Vagina (tissue), 2 donors: ENCODE data around the gene ZBTB7C. TPM values are rescaled to one million over a fixed set of nuclear protein-coding genes. Genes with fewer than 3 reads are reported as not detected.

ENCODE experiments used
- DNase-seq, 2 donors: peaks; one replicate each; pipeline ENCODE4 v3.0.0-alpha.2; 2017; ENCODE audit errors: extremely low spot score in 2 of 2
- H3K27ac ChIP-seq: fragments of 200-600 bp; sonication (generic); one replicate; pipeline ENCODE4 v1.5.1; 2019
- H3K27me3 ChIP-seq: fragments of 200-600 bp; sonication (generic); one replicate; pipeline ENCODE4 v1.5.1; 2019
- H3K36me3 ChIP-seq, 2 donors: fragments of 200-600 bp; sonication (generic); one replicate each; pipeline ENCODE4 v1.5.1; 2017 to 2019
- H3K4me1 ChIP-seq: fragments of 200-600 bp; sonication (generic); one replicate; pipeline ENCODE4 v1.5.1; 2019
- H3K4me3 ChIP-seq, 2 donors: fragments of 200-600 bp; sonication (generic); 1 replicate in 1 of 2; 2 replicates in 1 of 2; pipeline ENCODE4 v1.5.1; 2016 to 2019
- H3K9me3 ChIP-seq: fragments of 200-600 bp; sonication (generic); one replicate; pipeline ENCODE4 v1.5.1; 2019
- POLR2A ChIP-seq, 2 donors: fragments of 450-650 bp; IDR thresholded peaks; one replicate each; pipeline ENCODE4 v1.6.1; 2017; ENCODE audit warnings: antibody characterized with exemption in 2 of 2, mild to moderate bottlenecking in 2 of 2, moderate library complexity in 2 of 2
- POLR2AphosphoS5 ChIP-seq, 2 donors: sonication (generic); formaldehyde crosslinking; IDR thresholded peaks; one replicate each; pipeline ENCODE4 v1.9.0; 2017; ENCODE audit warnings: antibody characterized with exemption in 2 of 2, mild to moderate bottlenecking in 2 of 2, low read depth in 1 of 2; ENCODE audit not compliant: insufficient read depth in 1 of 2
- intact Hi-C: fragments of 100-400 bp; cut with DNase I; formaldehyde crosslinking; loops from one replicate; pipeline ENCODE4 v1.15.1; 2023
- total RNA-seq: library from RNA; depleted of rRNA; stranded (reverse); fragments of >200 nt; gene quantifications from one replicate; pipeline ENCODE4 v1.2.3, GENCODE V29; 2016
- TF ChIP-seq, protein P1 (sequence below), 3 experiments: fragments of 450-650 bp in 2 of 3; fragments of 200-600 bp in 1 of 3; sonication (generic) in 1 of 3; IDR thresholded peaks; one replicate each; pipeline ENCODE4 v1.5.1; 2017 to 2019; ENCODE audit warnings: antibody characterized with exemption in 3 of 3, mild to moderate bottlenecking in 2 of 3, moderate library complexity in 2 of 3

Gene ZBTB7C
- total RNA-seq, 1 donor from 2014 or later: 40.5 TPM

DNA sequence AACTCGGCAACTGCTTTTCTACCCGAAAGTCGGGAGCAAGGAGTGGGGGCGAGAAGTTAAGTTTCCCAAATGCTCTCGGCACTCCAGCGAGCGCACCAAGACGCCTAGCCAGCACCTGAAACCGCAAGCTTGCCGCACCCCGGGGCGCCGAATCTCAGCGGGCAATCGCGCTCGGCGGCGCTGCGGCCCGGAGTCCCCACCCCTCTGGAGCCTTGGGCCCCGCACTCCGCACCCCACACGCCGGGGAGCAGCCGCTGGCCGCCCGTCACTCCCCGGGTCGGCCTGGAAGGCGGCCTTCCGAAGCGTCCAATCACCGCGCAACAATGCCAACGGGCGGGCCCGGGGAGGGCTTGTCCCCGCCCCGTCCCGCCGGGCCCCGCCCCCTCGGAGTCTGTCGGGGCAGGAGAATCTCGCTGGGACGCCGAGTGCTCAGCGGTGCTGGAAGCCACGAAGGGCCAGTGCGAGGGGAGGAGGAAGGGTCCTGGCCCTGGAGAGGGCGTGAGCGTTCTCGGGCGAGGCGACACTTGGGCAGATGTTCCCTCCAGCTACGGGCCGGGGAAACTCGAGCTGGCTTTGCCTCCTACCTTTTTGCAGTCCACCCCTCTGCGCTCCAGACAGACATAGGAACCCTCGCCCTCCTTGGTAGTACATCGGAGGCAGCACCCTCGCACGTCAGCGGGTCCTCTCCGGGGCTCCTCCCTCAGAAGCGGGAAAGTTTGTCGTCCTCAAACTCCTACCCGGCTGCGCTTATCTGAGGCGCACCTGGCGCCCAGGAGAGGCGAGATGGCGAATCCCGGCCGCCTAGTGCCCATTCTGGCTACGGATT, 1.1 kb upstream of the ZBTB7C start:
- no peaks in the 10 kb centered on the region for H3K9me3 ChIP-seq
- TF ChIP-seq POLR2AphosphoS5 (IDR thresholded peaks at IDR 0.05; ENCODE audit: insufficient read depth in 1 of 2, low read depth in 1 of 2) (peak; percentile 30 to 72), POLR2A (IDR thresholded peaks at IDR 0.05) (peak in 1 of 2 donors; percentile 35)
- TF ChIP-seq, protein P1, sequence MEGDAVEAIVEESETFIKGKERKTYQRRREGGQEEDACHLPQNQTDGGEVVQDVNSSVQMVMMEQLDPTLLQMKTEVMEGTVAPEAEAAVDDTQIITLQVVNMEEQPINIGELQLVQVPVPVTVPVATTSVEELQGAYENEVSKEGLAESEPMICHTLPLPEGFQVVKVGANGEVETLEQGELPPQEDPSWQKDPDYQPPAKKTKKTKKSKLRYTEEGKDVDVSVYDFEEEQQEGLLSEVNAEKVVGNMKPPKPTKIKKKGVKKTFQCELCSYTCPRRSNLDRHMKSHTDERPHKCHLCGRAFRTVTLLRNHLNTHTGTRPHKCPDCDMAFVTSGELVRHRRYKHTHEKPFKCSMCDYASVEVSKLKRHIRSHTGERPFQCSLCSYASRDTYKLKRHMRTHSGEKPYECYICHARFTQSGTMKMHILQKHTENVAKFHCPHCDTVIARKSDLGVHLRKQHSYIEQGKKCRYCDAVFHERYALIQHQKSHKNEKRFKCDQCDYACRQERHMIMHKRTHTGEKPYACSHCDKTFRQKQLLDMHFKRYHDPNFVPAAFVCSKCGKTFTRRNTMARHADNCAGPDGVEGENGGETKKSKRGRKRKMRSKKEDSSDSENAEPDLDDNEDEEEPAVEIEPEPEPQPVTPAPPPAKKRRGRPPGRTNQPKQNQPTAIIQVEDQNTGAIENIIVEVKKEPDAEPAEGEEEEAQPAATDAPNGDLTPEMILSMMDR (IDR thresholded peaks at IDR 0.05): no peak
- no peaks in the 10 kb centered on the region for H3K36me3 ChIP-seq
- no peaks in the 10 kb centered on the region for H3K27me3 ChIP-seq
- H3K4me1 ChIP-seq: peaks cover 8% of the 10 kb centered on the region
- no peak for DNase-seq
- H3K4me3 ChIP-seq: peak overlapping the region; percentile 79 to 81
- intact Hi-C loops: loop anchor here (1.0 kb wide), 1 partner anchor 31 kb away; no protein-coding TSS in a partner anchor
- peak overlapping the region; percentile 77 for H3K27ac ChIP-seq

- Histone ChIP-seq H3K27ac (peak overlapping the region; percentile 77), H3K27me3 (no peaks in the 10 kb centered on the region), H3K9me3 (no peaks in the 10 kb centered on the region), H3K4me3 (peak overlapping the region; percentile 79 to 81), H3K4me1 (peaks cover 8% of the 10 kb centered on the region), H3K36me3 (no peaks in the 10 kb centered on the region)
- intact Hi-C loops: loop anchor here (1.0 kb wide), 1 partner anchor 32 kb away; no protein-coding TSS in a partner anchor
- no peak for DNase-seq
- TF ChIP-seq POLR2AphosphoS5 (IDR thresholded peaks at IDR 0.05; ENCODE audit: insufficient read depth in 1 of 2, low read depth in 1 of 2): no peak
- TF ChIP-seq, protein P1 (IDR thresholded peaks at IDR 0.05): no peak
- no peak for TF ChIP-seq POLR2A (IDR thresholded peaks at IDR 0.05)
These were observed 460 bp upstream of the ZBTB7C start for GRCh38 chr18:48409591-48410094.

DNA sequence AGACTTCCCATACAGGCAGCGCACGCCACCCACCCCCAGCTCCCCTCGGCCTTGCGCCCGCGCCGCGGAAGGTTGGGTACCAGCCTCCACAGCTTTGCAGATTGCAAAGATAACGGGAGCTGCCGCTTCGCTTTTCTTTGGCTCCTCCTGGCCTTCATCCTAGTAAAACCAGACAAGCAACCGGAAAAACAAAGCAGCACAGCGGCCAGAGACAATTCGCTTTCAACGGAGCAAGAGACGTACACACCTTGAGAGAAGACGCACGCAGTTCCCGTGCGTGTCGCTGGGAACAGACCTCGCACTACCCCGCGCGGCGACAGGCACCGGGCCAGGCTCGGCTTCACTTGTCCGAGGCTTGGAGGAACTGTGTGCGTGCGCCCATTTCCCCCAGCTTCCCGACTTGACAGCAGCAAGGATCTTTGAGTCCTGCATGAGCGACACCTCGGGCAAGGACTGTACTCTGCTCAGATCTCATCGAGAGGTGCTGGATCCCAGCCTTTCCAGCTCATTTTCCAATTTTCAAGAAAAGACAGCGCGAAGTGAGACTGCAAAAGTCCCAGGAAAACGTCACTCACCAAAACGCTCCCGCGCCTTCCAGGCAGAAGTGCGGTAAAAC, 964 bp downstream of the ZBTB7C start:
- Histone ChIP-seq H3K4me3 (peak overlapping the region; percentile 79 to 81), H3K27me3 (no peaks in the 10 kb centered on the region), H3K36me3 (no peaks in the 10 kb centered on the region), H3K4me1 (peaks cover 8% of the 10 kb centered on the region), H3K27ac (peak overlapping the region; percentile 16), H3K9me3 (no peaks in the 10 kb centered on the region)
- DNase-seq: no peak
- TF ChIP-seq POLR2A (IDR thresholded peaks at IDR 0.05): no peak
- TF ChIP-seq, protein P1 (IDR thresholded peaks at IDR 0.05): no peak
- TF ChIP-seq POLR2AphosphoS5 (IDR thresholded peaks at IDR 0.05; ENCODE audit: insufficient read depth in 1 of 2, low read depth in 1 of 2): no peak
- intact Hi-C loops: no loop called here

GRCh38 chr18:48407358-48407757, 1.8 kb downstream of the ZBTB7C start:
- no peaks in the 10 kb centered on the region for H3K9me3 ChIP-seq
- DNase-seq: no peak
- H3K27me3 ChIP-seq: no peaks in the 10 kb centered on the region
- TF ChIP-seq, protein P1 (IDR thresholded peaks at IDR 0.05): no peak
- no peak for TF ChIP-seq POLR2AphosphoS5 (IDR thresholded peaks at IDR 0.05; ENCODE audit: insufficient read depth in 1 of 2, low read depth in 1 of 2)
- TF ChIP-seq POLR2A (IDR thresholded peaks at IDR 0.05): no peak
- no peaks in the 10 kb centered on the region for H3K36me3 ChIP-seq
- H3K27ac ChIP-seq: no peak overlapping the region
- intact Hi-C loops: no loop called here
- H3K4me1 ChIP-seq: peaks cover 8% of the 10 kb centered on the region
- H3K4me3 ChIP-seq: no peak overlapping the region
